Measurements from ENCODE around the gene PKDCC.

DNA sequence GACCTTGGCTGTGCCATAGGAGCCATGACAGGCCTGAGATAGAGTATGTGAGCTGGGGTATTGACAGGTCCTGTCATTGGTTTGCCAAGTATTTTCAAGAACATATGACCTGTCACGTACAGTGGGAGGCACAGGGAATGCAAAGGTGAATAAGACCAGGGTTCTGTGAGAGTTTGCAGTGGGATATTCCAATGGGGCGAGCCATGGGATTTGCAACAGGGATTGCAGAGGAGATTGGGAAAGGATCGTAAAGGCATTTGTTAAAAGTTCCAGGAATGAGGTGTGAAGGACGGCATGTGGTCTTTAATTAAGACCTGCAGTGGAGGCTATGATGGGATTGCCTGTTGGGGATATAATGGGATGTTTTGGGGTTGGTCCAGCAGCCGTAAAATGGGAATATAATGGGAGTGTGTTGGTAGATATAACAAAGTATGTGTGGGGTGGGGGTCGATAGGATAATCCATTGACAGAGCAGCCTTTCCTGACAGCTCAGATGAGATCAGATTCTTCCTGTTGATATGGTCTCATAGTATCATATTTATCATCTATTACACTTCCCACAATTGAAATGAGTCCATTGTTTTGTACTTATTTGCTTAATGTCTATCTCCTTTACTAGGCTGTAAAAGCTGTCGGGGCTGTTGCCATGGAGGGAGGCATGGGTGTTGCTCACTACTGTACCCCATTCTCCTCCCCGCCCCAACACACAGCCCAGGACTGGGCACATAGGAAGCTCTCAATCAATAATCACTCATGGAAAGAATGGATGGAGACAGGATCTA, 38.1 kb downstream of the PKDCC start:
- TF ChIP-seq POLR2A (IDR thresholded peaks at IDR 0.05), result no peak
- TF ChIP-seq, protein P1, sequence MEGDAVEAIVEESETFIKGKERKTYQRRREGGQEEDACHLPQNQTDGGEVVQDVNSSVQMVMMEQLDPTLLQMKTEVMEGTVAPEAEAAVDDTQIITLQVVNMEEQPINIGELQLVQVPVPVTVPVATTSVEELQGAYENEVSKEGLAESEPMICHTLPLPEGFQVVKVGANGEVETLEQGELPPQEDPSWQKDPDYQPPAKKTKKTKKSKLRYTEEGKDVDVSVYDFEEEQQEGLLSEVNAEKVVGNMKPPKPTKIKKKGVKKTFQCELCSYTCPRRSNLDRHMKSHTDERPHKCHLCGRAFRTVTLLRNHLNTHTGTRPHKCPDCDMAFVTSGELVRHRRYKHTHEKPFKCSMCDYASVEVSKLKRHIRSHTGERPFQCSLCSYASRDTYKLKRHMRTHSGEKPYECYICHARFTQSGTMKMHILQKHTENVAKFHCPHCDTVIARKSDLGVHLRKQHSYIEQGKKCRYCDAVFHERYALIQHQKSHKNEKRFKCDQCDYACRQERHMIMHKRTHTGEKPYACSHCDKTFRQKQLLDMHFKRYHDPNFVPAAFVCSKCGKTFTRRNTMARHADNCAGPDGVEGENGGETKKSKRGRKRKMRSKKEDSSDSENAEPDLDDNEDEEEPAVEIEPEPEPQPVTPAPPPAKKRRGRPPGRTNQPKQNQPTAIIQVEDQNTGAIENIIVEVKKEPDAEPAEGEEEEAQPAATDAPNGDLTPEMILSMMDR (IDR thresholded peaks at IDR 0.05), result no peak

Measured in testis (tissue), 2 donors.